ENCODE results near the gene CPNE4.

- TF ChIP-seq, protein P1, sequence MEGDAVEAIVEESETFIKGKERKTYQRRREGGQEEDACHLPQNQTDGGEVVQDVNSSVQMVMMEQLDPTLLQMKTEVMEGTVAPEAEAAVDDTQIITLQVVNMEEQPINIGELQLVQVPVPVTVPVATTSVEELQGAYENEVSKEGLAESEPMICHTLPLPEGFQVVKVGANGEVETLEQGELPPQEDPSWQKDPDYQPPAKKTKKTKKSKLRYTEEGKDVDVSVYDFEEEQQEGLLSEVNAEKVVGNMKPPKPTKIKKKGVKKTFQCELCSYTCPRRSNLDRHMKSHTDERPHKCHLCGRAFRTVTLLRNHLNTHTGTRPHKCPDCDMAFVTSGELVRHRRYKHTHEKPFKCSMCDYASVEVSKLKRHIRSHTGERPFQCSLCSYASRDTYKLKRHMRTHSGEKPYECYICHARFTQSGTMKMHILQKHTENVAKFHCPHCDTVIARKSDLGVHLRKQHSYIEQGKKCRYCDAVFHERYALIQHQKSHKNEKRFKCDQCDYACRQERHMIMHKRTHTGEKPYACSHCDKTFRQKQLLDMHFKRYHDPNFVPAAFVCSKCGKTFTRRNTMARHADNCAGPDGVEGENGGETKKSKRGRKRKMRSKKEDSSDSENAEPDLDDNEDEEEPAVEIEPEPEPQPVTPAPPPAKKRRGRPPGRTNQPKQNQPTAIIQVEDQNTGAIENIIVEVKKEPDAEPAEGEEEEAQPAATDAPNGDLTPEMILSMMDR (IDR thresholded peaks at IDR 0.05 in 4 of 5, conservative IDR thresholded peaks at IDR 0.05 in 1 of 5): no peak
- no peak for TF ChIP-seq POLR2A (IDR thresholded peaks at IDR 0.05)
Observed at GRCh38 chr3:131795390-131796090, 239.3 kb downstream of the CPNE4 start.
